ENCODE measurements around the gene TLNRD1.

Gene TLNRD1

GRCh38 chr15:81038975-81039607 lies 38.4 kb downstream of the TLNRD1 start:
- no peak overlapping the region for H3K9ac ChIP-seq (ENCODE audit: low read depth, low read length)
- no peaks in the 10 kb centered on the region for H3K9me3 ChIP-seq (ENCODE audit: control insufficient read depth, insufficient read depth, low read length)
- no peaks in the 10 kb centered on the region for H3K36me3 ChIP-seq (ENCODE audit: insufficient read depth, low read length)
- H3K4me1 ChIP-seq (ENCODE audit: insufficient read depth, low read length) = no peaks in the 10 kb centered on the region

GRCh38 chr15:81040757-81041156 lies 40.0 kb downstream of the TLNRD1 start:
- Histone ChIP-seq H3K36me3 (ENCODE audit: insufficient read depth, low read length) (no peaks in the 10 kb centered on the region), H3K9ac (ENCODE audit: low read depth, low read length) (no peak overlapping the region), H3K4me1 (ENCODE audit: insufficient read depth, low read length) (no peaks in the 10 kb centered on the region), H3K9me3 (ENCODE audit: control insufficient read depth, insufficient read depth, low read length) (no peaks in the 10 kb centered on the region)

- Histone ChIP-seq H3K9me3 (ENCODE audit: control insufficient read depth, insufficient read depth, low read length) (no peaks in the 10 kb centered on the region; the same call in 1 of the 2 replicates), H3K36me3 (ENCODE audit: insufficient read depth, low read length) (no peaks in the 10 kb centered on the region), H3K4me1 (ENCODE audit: insufficient read depth, low read length) (no peaks in the 10 kb centered on the region), H3K9ac (ENCODE audit: low read depth, low read length) (no peak overlapping the region)
Observed at GRCh38 chr15:81043281-81043934, 42.7 kb downstream of the TLNRD1 start.

- Histone ChIP-seq H3K9ac (ENCODE audit: low read depth, low read length) (no peak overlapping the region), H3K36me3 (ENCODE audit: insufficient read depth, low read length) (no peaks in the 10 kb centered on the region), H3K4me1 (ENCODE audit: insufficient read depth, low read length) (no peaks in the 10 kb centered on the region), H3K9me3 (ENCODE audit: control insufficient read depth, insufficient read depth, low read length) (no peaks in the 10 kb centered on the region; the same call in 1 of the 2 replicates)
Observed at GRCh38 chr15:81043935-81044575, 43.3 kb downstream of the TLNRD1 start.

GRCh38 chr15:81046290-81046689 lies 45.6 kb downstream of the TLNRD1 start:
- no peaks in the 10 kb centered on the region for H3K4me1 ChIP-seq (ENCODE audit: insufficient read depth, low read length)
- H3K9me3 ChIP-seq (ENCODE audit: control insufficient read depth, insufficient read depth, low read length) = no peaks in the 10 kb centered on the region; the same call in 1 of the 2 replicates
- H3K9ac ChIP-seq (ENCODE audit: low read depth, low read length) = no peak overlapping the region
- no peaks in the 10 kb centered on the region for H3K36me3 ChIP-seq (ENCODE audit: insufficient read depth, low read length)

GRCh38 chr15:81047928-81048327 lies 47.2 kb downstream of the TLNRD1 start:
- Histone ChIP-seq H3K36me3 (ENCODE audit: insufficient read depth, low read length) (no peaks in the 10 kb centered on the region), H3K9me3 (ENCODE audit: control insufficient read depth, insufficient read depth, low read length) (no peaks in the 10 kb centered on the region; the same call in 1 of the 2 replicates), H3K9ac (ENCODE audit: low read depth, low read length) (no peak overlapping the region), H3K4me1 (ENCODE audit: insufficient read depth, low read length) (no peaks in the 10 kb centered on the region)

GRCh38 chr15:81049835-81050234 lies 49.1 kb downstream of the TLNRD1 start:
- H3K36me3 ChIP-seq (ENCODE audit: insufficient read depth, low read length) = no peaks in the 10 kb centered on the region
- H3K9ac ChIP-seq (ENCODE audit: low read depth, low read length) = no peak overlapping the region
- H3K4me1 ChIP-seq (ENCODE audit: insufficient read depth, low read length) = no peaks in the 10 kb centered on the region
- no peaks in the 10 kb centered on the region; the same call in 1 of the 2 replicates for H3K9me3 ChIP-seq (ENCODE audit: control insufficient read depth, insufficient read depth, low read length)

GRCh38 chr15:81050259-81050658 lies 49.5 kb downstream of the TLNRD1 start:
- Histone ChIP-seq H3K36me3 (ENCODE audit: insufficient read depth, low read length) (no peaks in the 10 kb centered on the region), H3K9me3 (ENCODE audit: control insufficient read depth, insufficient read depth, low read length) (no peaks in the 10 kb centered on the region; the same call in 1 of the 2 replicates), H3K9ac (ENCODE audit: low read depth, low read length) (no peak overlapping the region), H3K4me1 (ENCODE audit: insufficient read depth, low read length) (no peaks in the 10 kb centered on the region)

- Histone ChIP-seq H3K36me3 (ENCODE audit: insufficient read depth, low read length) (no peaks in the 10 kb centered on the region), H3K4me1 (ENCODE audit: insufficient read depth, low read length) (no peaks in the 10 kb centered on the region), H3K9me3 (ENCODE audit: control insufficient read depth, insufficient read depth, low read length) (no peaks in the 10 kb centered on the region; the same call in 1 of the 2 replicates), H3K9ac (ENCODE audit: low read depth, low read length) (no peak overlapping the region)
Observed at GRCh38 chr15:81050805-81051204, 50.1 kb downstream of the TLNRD1 start.

- H3K9ac ChIP-seq (ENCODE audit: low read depth, low read length) = no peak overlapping the region
- H3K4me1 ChIP-seq (ENCODE audit: insufficient read depth, low read length) = no peaks in the 10 kb centered on the region
- no peaks in the 10 kb centered on the region for H3K9me3 ChIP-seq (ENCODE audit: control insufficient read depth, insufficient read depth, low read length)
- no peaks in the 10 kb centered on the region for H3K36me3 ChIP-seq (ENCODE audit: insufficient read depth, low read length)
Observed at GRCh38 chr15:81052046-81052445, 51.3 kb downstream of the TLNRD1 start.

- no peaks in the 10 kb centered on the region for H3K9me3 ChIP-seq (ENCODE audit: control insufficient read depth, insufficient read depth, low read length)
Observed at GRCh38 chr15:81053621-81054020, 52.9 kb downstream of the TLNRD1 start.

GRCh38 chr15:81054236-81054635 lies 53.5 kb downstream of the TLNRD1 start:
- Histone ChIP-seq H3K9ac (ENCODE audit: low read depth, low read length) (no peak overlapping the region), H3K4me1 (ENCODE audit: insufficient read depth, low read length) (no peaks in the 10 kb centered on the region), H3K9me3 (ENCODE audit: control insufficient read depth, insufficient read depth, low read length) (no peaks in the 10 kb centered on the region), H3K36me3 (ENCODE audit: insufficient read depth, low read length) (no peaks in the 10 kb centered on the region)

More at GRCh38 chr15:81053621-81054020, 52.9 kb downstream of the TLNRD1 start:
- H3K4me1 ChIP-seq (ENCODE audit: insufficient read depth, low read length) = no peaks in the 10 kb centered on the region
- no peaks in the 10 kb centered on the region for H3K36me3 ChIP-seq (ENCODE audit: insufficient read depth, low read length)
- H3K9ac ChIP-seq (ENCODE audit: low read depth, low read length) = no peak overlapping the region

Data from ES-I3 (cell line).